ENCODE data around the gene MCAM.

Gene MCAM

DNA sequence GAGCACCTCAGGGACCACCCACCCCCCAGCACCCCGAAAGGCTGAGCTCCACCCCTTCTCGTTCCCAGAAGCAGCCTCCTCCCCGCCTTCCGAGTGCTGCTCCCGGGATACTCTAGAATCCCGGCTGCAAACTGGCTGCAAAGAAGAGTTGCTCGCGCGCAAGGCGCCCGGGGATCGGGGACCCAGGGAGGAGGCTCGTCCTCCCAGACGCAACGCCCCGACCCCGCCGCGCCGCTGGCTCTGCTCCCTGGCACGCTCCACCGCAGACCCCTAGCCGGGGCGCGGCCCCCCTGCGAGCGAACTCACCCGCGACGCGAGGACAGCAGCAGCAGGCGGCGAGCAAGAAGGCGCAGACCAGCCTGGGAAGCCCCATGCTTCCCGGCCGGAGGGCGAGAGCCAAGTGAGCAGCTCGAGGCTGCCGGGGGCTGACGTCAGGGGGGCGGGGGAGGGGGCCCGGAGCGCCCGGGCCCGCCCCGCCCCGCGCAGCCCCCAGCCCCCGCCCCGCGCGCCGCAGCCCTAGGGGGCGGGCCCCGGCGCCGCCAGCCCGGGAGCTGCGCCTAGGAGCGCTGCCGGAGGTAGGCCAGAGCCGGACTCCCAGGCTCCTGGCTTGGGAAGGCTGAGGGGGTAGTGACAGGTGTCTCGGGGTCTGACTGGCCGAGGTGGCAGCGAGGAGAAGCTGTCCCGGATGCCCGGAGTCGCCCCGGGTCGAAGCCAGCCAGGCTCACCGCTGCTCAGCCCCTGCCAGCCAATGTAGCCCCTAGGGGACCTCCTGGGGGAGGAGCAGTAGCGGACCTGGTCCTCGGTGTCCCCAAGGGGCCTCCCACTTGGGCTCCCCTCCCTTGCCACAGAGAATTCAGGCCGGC lies at the start of gene MCAM:
Gene MCAM (minus strand): TSS at position 402 of the 863 bp plus-strand sequence. CDS start 29 bp downstream, at position 373.
- no peak for DNase-seq
- no peak for TF ChIP-seq GATA1 (IDR thresholded peaks at IDR 0.05; ENCODE audit: low read depth, low read length)

DNA sequence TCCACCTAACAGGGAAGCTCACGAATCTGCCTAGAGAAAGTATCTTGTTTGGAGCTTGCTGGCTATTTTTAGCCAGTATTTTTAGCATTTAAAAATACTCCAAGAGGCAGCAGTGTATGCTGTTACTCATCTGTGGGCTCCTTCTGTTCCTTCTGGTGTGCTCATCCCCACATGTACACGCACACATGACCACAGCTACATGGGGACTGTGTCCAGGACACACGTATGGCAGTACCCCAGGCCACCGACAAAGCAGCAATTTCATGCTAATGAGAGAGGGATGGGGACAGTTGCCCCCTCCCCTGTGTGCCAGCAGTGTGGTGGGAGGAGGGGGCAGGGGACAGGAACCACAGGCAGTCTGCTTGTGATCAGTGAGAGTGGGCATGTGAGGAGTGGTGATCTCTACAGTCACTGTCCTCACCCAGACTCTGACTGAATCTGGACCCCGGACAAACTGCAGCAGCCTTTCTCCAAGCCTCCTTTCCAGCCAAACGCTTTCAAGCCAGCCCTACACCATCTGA lies 48.2 kb upstream of the MCAM start:
- TF ChIP-seq POLR2A (IDR thresholded peaks at IDR 0.05; ENCODE audit: low read length) (no peak), GATA1 (IDR thresholded peaks at IDR 0.05; ENCODE audit: low read depth, low read length) (no peak)
- no peak for DNase-seq

- DNase-seq = peak; percentile 47 to 73
- TF ChIP-seq GATA1 (IDR thresholded peaks at IDR 0.05; ENCODE audit: low read depth, low read length) (no peak), POLR2A (IDR thresholded peaks at IDR 0.05; ENCODE audit: low read length) (no peak)
These were observed 47.1 kb upstream of the MCAM start for GRCh38 chr11:119363851-119364590.

DNA sequence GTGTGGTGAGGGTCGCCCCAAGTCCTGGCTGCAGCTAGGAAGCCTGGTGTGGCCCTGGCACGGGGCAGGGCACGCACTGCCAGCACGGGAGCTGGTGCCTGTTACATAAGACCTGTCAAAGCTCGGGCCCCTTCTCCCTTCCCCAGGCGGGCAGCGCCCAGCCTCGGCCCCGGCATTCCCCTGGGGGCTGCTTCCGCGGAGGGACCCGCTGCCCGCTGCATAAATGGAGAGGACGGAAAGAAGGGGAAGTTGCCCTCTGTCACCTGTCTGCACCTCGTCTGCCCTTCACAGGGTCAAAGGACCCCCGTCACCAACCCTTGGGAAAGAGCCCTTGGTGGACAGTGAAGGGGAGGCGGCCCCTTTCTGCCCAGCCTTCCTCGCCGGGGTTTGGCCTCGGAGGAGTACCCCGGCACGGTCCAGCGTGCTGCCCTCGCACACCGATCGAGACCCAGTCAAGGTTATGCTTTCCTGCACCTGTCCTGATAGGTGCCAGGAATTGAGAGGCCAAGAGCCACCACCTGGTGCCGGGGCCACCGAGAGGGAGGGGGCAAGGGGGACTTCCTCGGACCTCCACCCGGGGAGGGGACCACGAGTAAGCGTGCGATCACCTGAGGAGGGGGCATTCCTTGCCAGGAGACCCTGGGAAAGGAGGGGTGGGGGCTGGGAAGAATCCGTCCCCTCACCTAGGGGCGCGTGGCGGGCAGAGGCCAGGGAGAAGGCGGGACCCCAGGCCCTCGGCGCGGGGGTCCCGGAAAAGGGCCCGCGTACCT lies 46.3 kb upstream of the MCAM start:
- TF ChIP-seq GATA1 (IDR thresholded peaks at IDR 0.05; ENCODE audit: low read depth, low read length) = no peak
- TF ChIP-seq POLR2A (IDR thresholded peaks at IDR 0.05; ENCODE audit: low read length) = no peak
- DNase-seq = no peak

DNA sequence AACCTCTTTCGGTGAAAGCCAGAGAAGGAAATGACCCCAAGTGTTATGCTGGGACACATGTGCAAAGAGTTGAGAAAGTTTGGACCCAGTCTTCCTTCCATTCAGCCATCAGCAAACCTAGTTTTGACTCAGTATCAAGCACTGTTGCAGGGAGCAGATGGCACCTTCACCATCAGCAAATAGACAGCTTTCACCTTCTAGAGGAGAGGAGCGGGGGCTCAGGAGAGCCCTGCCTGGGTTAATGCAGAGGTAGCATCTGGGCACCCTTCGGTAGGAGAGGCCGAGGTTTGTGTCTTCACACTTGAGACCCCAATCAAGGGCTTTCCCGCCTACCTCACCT lies 45.8 kb upstream of the MCAM start:
- no peak for DNase-seq
- TF ChIP-seq GATA1 (IDR thresholded peaks at IDR 0.05; ENCODE audit: low read depth, low read length) (no peak), POLR2A (IDR thresholded peaks at IDR 0.05; ENCODE audit: low read length) (no peak)

DNA sequence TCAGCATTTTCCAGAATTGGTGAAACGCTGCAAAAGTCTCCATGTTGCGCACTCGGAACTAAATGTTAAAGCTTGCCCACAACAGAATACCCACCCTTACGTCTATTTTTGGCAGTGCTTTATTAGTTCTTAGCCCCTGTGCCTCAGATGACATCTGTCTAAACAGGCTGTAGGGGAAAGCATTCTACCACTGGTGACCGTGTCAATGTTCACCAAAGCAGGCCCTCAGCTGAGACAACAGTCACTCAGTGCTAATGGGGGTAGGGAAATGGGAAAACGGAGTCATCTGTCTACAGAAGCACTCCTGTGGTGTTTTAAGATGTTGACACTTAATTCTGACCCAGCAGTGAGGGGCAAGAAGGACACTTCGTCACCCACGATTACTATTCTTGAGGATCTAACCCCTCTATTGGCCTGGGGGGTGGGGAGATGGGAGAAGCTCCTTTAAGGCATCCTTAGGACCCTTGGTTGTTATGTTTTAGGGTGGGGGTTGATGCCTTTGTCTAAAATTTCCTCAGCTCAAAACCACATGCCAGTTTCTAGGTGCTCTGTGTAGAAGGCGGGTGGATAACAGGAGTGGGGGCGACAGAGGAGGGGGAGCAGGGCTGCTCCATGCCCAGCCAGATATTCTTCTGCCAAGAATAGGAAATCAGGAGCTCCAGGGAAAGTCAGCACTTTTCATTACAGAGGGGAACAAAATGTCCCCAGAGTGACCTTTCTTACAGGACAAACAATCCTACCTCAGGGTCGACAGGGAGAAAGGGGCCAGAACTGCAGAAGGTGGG lies 45.2 kb upstream of the MCAM start:
- DNase-seq = no peak
- TF ChIP-seq GATA1 (IDR thresholded peaks at IDR 0.05; ENCODE audit: low read depth, low read length) (no peak), POLR2A (IDR thresholded peaks at IDR 0.05; ENCODE audit: low read length) (no peak)

GRCh38 chr11:119361056-119361787 lies 44.3 kb upstream of the MCAM start:
- TF ChIP-seq GATA1 (IDR thresholded peaks at IDR 0.05; ENCODE audit: low read depth, low read length) = no peak
- no peak for TF ChIP-seq POLR2A (IDR thresholded peaks at IDR 0.05; ENCODE audit: low read length)
- DNase-seq = no peak

GRCh38 chr11:119359365-119360214 lies 42.7 kb upstream of the MCAM start:
- no peak for DNase-seq

GRCh38 chr11:119357074-119357473 lies 40.1 kb upstream of the MCAM start:
- no peak for DNase-seq
- TF ChIP-seq GATA1 (IDR thresholded peaks at IDR 0.05; ENCODE audit: low read depth, low read length) = no peak
- TF ChIP-seq POLR2A (IDR thresholded peaks at IDR 0.05; ENCODE audit: low read length) = no peak

More at GRCh38 chr11:119359365-119360214, 42.7 kb upstream of the MCAM start:
- TF ChIP-seq GATA1 (IDR thresholded peaks at IDR 0.05; ENCODE audit: low read depth, low read length) (no peak), POLR2A (IDR thresholded peaks at IDR 0.05; ENCODE audit: low read length) (no peak)

DNA sequence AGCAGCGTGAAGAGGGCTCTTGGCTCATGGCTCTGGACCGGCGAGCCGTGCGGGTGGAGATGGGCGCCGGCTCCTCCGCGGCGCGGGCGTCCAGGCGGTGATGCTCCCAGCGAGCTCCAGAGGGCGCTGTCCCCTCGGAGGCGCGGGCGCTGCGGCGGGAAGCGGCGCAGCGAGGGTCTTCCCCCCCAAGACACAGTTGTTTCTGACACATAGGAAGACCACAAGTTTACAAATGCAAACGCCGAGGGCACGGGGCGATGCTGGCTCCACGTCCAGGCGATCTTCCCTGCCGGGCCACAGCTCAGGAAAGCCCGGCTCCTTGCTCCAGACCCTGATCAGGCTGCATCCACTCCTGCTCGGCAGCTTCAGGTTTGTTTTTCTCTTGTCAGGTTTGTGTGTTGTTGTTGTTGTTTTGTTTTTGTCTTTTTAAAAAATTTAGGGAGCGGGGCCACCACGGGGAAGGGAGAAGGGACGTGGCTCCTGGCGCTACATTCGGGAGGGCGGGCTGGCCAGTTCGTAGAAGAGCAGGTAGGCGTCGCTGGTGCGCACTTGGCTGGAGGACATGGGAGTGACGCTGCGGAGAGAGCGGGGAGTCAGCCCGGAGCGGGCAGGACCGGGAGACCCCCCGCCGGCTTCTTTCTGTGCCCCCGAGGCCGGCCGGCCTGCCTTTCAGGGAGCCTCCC lies 39.6 kb upstream of the MCAM start:
- DNase-seq = peak; percentile 72 to 84
- TF ChIP-seq POLR2A (IDR thresholded peaks at IDR 0.05; ENCODE audit: low read length) (no peak), GATA1 (IDR thresholded peaks at IDR 0.05; ENCODE audit: low read depth, low read length) (no peak)

All from erythroblast (primary cell).